Parathyroid adenoma (tissue), 2 donors: ENCODE results near the gene TMEM52.

Experiments used
- H2AFZ ChIP-seq: fragments of 300-600 bp; sonication (generic); one replicate; pipeline ENCODE4 v1.7.0; 2017; ENCODE audit warnings: antibody characterized with exemption, mild to moderate bottlenecking
- H3K27ac ChIP-seq: fragments of 300-600 bp; sonication (generic); one replicate; pipeline ENCODE4 v1.7.0; 2017
- H3K27me3 ChIP-seq: fragments of 300-600 bp; sonication (generic); one replicate; pipeline ENCODE4 v1.7.0; 2017; ENCODE audit warnings: low read length; ENCODE audit not compliant: control insufficient read depth, insufficient read depth
- H3K36me3 ChIP-seq: fragments of 300-600 bp; sonication (generic); one replicate; pipeline ENCODE4 v1.7.0; 2017; ENCODE audit warnings: low read length; ENCODE audit not compliant: control insufficient read depth, insufficient read depth
- H3K4me1 ChIP-seq: fragments of 300-600 bp; sonication (generic); one replicate; pipeline ENCODE4 v1.7.0; 2017; ENCODE audit warnings: control low read depth
- H3K4me2 ChIP-seq: fragments of 300-600 bp; sonication (generic); one replicate; pipeline ENCODE4 v1.7.0; 2017; ENCODE audit warnings: low read length
- H3K4me3 ChIP-seq: fragments of 300-600 bp; sonication (generic); one replicate; pipeline ENCODE4 v1.7.0; 2017; ENCODE audit warnings: low read depth, low read length
- H3K79me2 ChIP-seq: fragments of 300-600 bp; sonication (generic); one replicate; pipeline ENCODE4 v1.7.0; 2017; ENCODE audit warnings: control low read depth
- H3K9ac ChIP-seq: fragments of 300-600 bp; sonication (generic); one replicate; pipeline ENCODE4 v1.7.0; 2017; ENCODE audit warnings: mild to moderate bottlenecking
- H3K9me3 ChIP-seq: fragments of 300-600 bp; sonication (generic); one replicate; pipeline ENCODE4 v1.7.0; 2017; ENCODE audit warnings: low read length; ENCODE audit not compliant: control insufficient read depth
- TF ChIP-seq, protein P1 (sequence below): fragments of 300-600 bp; sonication (generic); IDR thresholded peaks from one replicate; pipeline ENCODE4 v1.7.0; 2017; ENCODE audit warnings: antibody characterized with exemption, mild to moderate bottlenecking
- donor health status: primary hyperparathyroidism.

TMEM52 gene

DNA sequence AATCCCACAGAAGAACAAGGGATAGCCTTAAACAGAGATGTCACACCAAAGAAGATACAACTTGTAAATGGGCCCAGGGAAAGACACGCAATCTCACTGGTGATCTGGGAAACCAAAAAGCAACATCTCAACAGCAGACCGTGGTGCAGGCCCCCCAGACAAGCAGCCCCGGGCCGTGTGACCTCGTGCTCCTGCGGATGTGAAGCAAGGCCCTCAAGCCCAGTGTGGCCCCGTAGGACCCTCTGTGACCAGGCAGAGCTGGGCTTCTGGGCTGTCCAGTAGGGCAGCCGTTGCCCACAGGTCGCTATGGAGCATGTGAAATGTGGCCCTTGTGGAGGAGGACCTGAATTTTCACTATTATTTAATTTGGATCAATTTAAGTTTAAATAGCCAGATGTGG, 34.9 kb upstream of the TMEM52 start:
- Histone ChIP-seq H3K4me2 (no peak overlapping the region), H3K79me2 (no peaks in the 10 kb centered on the region), H3K4me1 (no peaks in the 10 kb centered on the region), H2AFZ (no peak overlapping the region), H3K27me3 (no peaks in the 10 kb centered on the region), H3K9me3 (no peaks in the 10 kb centered on the region), H3K9ac (no peak overlapping the region), H3K4me3 (no peak overlapping the region), H3K27ac (no peak overlapping the region), H3K36me3 (no peaks in the 10 kb centered on the region)
- TF ChIP-seq, protein P1, sequence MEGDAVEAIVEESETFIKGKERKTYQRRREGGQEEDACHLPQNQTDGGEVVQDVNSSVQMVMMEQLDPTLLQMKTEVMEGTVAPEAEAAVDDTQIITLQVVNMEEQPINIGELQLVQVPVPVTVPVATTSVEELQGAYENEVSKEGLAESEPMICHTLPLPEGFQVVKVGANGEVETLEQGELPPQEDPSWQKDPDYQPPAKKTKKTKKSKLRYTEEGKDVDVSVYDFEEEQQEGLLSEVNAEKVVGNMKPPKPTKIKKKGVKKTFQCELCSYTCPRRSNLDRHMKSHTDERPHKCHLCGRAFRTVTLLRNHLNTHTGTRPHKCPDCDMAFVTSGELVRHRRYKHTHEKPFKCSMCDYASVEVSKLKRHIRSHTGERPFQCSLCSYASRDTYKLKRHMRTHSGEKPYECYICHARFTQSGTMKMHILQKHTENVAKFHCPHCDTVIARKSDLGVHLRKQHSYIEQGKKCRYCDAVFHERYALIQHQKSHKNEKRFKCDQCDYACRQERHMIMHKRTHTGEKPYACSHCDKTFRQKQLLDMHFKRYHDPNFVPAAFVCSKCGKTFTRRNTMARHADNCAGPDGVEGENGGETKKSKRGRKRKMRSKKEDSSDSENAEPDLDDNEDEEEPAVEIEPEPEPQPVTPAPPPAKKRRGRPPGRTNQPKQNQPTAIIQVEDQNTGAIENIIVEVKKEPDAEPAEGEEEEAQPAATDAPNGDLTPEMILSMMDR = no peak

DNA sequence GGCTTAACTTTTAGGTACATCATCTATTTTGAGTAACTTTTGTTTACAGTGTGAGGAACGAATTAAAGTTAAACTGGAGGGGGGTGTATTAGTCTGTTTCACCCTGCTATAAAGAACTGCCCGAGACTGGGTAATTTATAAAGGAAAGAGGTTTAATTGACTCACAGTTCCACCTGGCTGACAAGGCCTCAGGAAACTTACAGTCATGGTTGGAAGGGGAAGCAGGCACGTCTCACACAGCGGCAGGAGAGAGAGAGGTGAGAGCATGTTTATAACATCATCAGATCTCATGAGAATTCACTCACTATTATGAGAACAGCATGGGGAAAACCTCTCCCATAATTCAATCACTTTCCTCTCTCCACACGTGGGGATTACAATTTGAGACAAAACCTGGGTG, 31.9 kb upstream of the TMEM52 start:
- Histone ChIP-seq H3K36me3 (no peaks in the 10 kb centered on the region), H3K9me3 (no peaks in the 10 kb centered on the region), H3K27ac (no peak overlapping the region), H3K79me2 (no peaks in the 10 kb centered on the region), H3K4me2 (no peak overlapping the region), H2AFZ (no peak overlapping the region), H3K9ac (no peak overlapping the region), H3K27me3 (no peaks in the 10 kb centered on the region), H3K4me3 (no peak overlapping the region), H3K4me1 (no peaks in the 10 kb centered on the region)
- TF ChIP-seq, protein P1 = no peak

DNA sequence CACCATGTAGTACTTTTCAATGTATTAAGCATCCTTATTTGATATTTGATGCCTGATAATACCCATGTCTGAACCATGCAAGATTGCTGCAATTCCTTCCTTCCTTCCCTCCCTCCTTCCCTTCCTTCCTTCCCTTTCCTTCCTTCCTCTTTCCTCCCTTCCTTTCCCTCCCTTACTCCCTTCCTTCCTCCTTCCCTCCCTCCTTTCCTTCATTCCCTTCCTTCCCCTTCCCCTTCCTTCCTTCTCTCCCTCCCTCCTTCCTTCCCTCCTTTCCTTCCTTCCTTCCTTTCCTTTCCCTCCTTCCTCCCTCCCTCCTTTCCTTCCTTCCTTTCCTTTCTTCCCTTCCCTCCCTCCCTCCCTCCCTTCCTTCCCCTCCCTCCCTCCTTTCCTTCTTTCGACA, 29.7 kb upstream of the TMEM52 start:
- H3K4me3 ChIP-seq = no peak overlapping the region
- no peaks in the 10 kb centered on the region for H3K9me3 ChIP-seq
- no peak overlapping the region for H3K4me2 ChIP-seq
- H3K9ac ChIP-seq = no peak overlapping the region
- no peak overlapping the region for H2AFZ ChIP-seq
- TF ChIP-seq, protein P1 = no peak
- no peaks in the 10 kb centered on the region for H3K36me3 ChIP-seq
- no peaks in the 10 kb centered on the region for H3K27me3 ChIP-seq
- H3K79me2 ChIP-seq = no peaks in the 10 kb centered on the region
- no peaks in the 10 kb centered on the region for H3K4me1 ChIP-seq
- no peak overlapping the region for H3K27ac ChIP-seq

DNA sequence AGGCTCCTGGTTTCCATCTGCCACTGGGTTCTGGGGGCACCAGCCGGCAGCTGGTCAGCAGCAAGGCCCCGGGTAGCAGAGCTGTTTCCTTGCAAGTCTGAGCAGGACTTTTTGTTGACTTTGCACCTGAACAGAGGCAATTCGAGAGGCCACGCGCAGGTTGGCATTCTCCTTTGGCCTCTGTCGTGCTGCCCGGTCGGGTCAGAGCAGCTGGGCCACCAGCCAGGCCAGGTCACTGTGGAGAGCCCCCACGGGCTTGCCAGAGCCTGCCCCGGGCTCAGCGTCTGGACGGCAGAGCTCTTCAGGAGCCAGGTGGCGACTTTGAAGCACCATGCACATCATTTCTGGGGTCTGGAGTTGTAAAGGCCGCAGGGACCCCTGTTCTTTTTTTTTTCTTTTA, 28.4 kb upstream of the TMEM52 start:
- no peaks in the 10 kb centered on the region for H3K9me3 ChIP-seq
- H3K9ac ChIP-seq = no peak overlapping the region
- H3K4me3 ChIP-seq = no peak overlapping the region
- H3K27me3 ChIP-seq = no peaks in the 10 kb centered on the region
- H3K79me2 ChIP-seq = no peaks in the 10 kb centered on the region
- no peaks in the 10 kb centered on the region for H3K4me1 ChIP-seq
- H3K36me3 ChIP-seq = no peaks in the 10 kb centered on the region
- TF ChIP-seq, protein P1 = no peak
- H3K27ac ChIP-seq = no peak overlapping the region
- H3K4me2 ChIP-seq = no peak overlapping the region
- H2AFZ ChIP-seq = no peak overlapping the region

DNA sequence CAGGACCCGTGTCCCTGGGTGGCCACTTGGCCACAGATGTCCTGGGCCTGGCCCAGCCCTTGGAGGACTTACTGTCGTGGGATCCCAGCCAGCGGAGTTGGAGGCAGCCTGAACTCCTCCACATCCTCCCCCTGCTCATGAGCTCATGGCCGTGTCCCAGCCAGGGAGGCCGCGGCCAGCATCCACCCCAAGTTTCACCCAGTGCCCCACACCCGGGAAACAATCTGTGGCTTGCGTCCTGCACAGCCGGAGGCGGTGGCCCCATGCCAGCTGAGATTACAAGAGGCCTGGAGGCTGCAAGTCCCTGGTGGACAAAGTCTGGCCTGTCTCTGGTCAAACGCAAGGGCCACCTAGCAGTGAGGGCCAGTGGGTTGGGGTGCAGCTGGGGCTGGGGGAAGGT, 27.5 kb upstream of the TMEM52 start:
- no peaks in the 10 kb centered on the region for H3K36me3 ChIP-seq
- no peak overlapping the region for H3K4me2 ChIP-seq
- TF ChIP-seq, protein P1 = no peak
- H3K4me3 ChIP-seq = no peak overlapping the region
- H3K79me2 ChIP-seq = no peaks in the 10 kb centered on the region
- no peak overlapping the region for H3K9ac ChIP-seq
- H2AFZ ChIP-seq = no peak overlapping the region
- H3K27ac ChIP-seq = no peak overlapping the region
- H3K27me3 ChIP-seq = no peaks in the 10 kb centered on the region
- no peaks in the 10 kb centered on the region for H3K9me3 ChIP-seq
- H3K4me1 ChIP-seq = no peaks in the 10 kb centered on the region
